Measurements from ENCODE around the gene ART1.
"Not testable (repeated sequence)": the region's sequence is repeated elsewhere in the genome, so short reads cannot be mapped to it uniquely, and the experiment has no call there.

DNA sequence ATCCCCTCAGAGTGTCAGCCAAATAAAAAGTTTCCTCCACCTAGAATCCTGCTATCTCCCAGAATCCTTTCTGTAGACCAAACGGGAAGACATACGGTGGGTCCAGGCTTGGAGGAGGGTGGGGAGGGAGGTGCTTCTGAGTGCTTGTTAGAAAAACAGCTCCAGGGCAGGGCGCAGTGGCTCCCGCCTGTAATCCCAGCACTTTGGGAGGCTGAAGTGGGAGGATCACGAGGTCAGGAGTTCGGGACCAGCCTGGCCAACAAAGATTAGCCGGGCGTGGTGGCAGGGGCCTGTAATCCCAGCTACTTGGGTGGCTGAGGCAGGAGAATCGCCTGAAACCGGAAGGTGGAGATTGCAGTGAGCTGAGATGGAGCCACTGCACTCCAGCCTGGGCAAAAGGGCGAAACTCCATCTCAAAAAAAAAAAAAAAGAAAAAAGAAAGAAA, 1.8 kb upstream of the ART1 start:
- TF ChIP-seq, protein P1, sequence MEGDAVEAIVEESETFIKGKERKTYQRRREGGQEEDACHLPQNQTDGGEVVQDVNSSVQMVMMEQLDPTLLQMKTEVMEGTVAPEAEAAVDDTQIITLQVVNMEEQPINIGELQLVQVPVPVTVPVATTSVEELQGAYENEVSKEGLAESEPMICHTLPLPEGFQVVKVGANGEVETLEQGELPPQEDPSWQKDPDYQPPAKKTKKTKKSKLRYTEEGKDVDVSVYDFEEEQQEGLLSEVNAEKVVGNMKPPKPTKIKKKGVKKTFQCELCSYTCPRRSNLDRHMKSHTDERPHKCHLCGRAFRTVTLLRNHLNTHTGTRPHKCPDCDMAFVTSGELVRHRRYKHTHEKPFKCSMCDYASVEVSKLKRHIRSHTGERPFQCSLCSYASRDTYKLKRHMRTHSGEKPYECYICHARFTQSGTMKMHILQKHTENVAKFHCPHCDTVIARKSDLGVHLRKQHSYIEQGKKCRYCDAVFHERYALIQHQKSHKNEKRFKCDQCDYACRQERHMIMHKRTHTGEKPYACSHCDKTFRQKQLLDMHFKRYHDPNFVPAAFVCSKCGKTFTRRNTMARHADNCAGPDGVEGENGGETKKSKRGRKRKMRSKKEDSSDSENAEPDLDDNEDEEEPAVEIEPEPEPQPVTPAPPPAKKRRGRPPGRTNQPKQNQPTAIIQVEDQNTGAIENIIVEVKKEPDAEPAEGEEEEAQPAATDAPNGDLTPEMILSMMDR (IDR thresholded peaks at IDR 0.05 in 4 of 5, conservative IDR thresholded peaks at IDR 0.05 in 1 of 5), result not testable (repeated sequence)
- TF ChIP-seq POLR2A (IDR thresholded peaks at IDR 0.05), result not testable (repeated sequence)

Data from gastrocnemius medialis (tissue), 4 donors.